ENCODE results near the gene TBC1D20.
A peak's percentile ranks its signal among the peaks of the same experiment; 100 is the strongest.

TBC1D20 gene

DNA sequence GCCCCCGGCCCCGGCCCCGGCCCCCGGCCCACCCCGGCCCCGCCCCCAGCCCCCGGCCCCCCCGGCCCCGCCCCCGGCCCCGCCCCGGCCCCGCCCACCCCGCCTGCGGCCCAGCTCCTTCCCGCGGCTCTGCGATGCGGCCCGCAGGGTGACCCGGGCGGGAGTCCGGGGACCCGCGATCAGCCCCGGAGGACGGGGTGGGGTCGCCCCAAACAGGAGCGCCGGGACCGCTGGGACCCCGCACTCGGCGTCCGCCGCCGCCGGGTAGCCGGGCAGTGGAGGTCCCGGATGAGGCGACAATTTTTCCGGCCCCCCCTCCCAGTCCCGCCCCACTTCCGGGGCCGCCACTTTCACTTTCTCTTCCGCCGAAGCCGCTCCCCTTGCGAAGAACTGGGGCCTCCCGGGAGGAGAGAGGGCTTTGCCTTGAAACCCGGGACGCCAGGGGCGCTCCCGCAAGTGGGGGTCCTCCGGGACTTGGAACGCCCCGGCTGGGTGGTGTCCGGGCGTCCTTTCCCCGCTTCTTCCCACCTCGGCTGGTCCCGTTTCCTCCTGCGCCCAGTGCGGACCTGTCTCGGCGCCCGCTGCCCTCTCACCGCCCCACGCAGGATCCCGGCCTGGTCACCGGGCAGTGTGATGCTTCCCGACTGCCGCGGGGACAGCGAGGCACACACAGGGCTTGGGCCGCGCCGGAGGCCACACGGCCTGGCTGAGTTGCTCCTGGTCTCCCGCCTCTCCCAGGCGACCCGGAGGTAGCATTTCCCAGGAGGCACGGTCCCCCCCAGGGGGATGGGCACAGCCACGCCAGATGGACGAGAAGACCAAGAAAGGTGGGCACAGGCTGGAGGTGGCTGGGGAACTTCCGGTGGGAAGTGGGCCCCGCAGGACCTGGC, 54.1 kb downstream of the TBC1D20 start, which contains the start of gene RBCK1:
Gene RBCK1, plus strand, starts transcription at position 347 of the 890 bp plus-strand sequence. Its CDS starts 459 bp downstream, at position 806.
- Histone ChIP-seq H3K9me3 (ENCODE audit: insufficient read depth, low read length) (no peaks in the 10 kb centered on the region), H3K4me1 (ENCODE audit: low read length) (peaks cover 17% of the 10 kb centered on the region), H3K79me2 (ENCODE audit: low read length) (peaks cover 40% of the 10 kb centered on the region), H3K27ac (ENCODE audit: low read length) (peak within 1 kb of the TSS; percentile 69), H3K4me2 (ENCODE audit: low read length) (peak within 1 kb of the TSS; percentile 98), H3K4me3 (ENCODE audit: low read length) (peak within 1 kb of the TSS; percentile 95), H3K9ac (ENCODE audit: low read length) (peak within 1 kb of the TSS; percentile 92), H3K36me3 (replicated peaks; ENCODE audit: low read depth, low read length) (peaks cover 31% of the 10 kb centered on the region), H3K27me3 (ENCODE audit: low read depth, low read length) (no peaks in the 10 kb centered on the region), H4K20me1 (ENCODE audit: insufficient read depth, low read length) (0 out of 2 replicates have a peak, but pooled peaks cover 3% of the 10 kb centered on the region), H2AFZ (ENCODE audit: low read depth, low read length) (peak within 1 kb of the TSS; percentile 22)
- TF ChIP-seq, protein P1, sequence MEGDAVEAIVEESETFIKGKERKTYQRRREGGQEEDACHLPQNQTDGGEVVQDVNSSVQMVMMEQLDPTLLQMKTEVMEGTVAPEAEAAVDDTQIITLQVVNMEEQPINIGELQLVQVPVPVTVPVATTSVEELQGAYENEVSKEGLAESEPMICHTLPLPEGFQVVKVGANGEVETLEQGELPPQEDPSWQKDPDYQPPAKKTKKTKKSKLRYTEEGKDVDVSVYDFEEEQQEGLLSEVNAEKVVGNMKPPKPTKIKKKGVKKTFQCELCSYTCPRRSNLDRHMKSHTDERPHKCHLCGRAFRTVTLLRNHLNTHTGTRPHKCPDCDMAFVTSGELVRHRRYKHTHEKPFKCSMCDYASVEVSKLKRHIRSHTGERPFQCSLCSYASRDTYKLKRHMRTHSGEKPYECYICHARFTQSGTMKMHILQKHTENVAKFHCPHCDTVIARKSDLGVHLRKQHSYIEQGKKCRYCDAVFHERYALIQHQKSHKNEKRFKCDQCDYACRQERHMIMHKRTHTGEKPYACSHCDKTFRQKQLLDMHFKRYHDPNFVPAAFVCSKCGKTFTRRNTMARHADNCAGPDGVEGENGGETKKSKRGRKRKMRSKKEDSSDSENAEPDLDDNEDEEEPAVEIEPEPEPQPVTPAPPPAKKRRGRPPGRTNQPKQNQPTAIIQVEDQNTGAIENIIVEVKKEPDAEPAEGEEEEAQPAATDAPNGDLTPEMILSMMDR (IDR thresholded peaks at IDR 0.05; ENCODE audit: low read depth, low read length): no peak
- no peak for TF ChIP-seq EZH2phosphoT487 (IDR thresholded peaks at IDR 0.05; ENCODE audit: low read depth)

DNA sequence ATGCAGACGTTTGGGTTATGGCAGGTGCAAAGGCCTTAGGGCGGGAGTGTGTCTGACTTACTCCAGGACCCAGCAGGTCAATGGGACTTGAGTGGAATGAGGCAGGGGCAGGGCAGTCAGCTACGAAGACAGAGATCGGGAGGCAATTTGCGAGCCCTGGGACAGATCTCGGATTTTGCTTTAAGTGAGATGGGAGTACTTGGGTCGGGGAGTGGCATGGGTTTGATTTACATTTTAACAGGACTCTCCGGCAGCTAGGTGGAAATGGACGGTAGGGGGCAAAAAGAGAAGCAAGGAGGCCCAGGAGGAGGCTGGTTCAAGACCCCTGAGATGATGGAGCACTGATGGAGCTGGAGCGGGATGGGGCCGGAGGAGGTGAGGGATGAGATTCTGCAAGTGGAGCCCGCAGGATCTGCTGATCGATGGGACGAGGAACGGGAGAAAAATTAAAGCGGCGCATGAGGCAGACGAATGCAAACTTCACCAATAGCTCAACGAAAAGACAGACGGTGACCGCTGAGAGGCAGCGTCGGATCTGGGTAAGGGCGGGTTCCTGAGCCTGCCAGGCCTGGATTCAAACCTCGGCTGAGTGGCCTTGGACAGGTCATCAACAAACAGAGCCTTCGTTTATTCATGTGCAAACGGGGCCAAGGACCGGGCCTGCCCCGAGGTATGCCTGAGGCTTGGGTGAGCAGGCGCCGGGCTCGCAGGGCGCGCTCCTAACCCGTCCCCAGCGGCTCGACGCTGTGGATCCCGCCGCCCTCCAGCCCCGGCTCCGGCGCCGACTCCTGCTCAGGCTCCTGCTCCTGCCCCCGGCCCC, 55.0 kb downstream of the TBC1D20 start:
- Histone ChIP-seq H3K9ac (ENCODE audit: low read length) (peak overlapping the region; percentile 61), H2AFZ (ENCODE audit: low read depth, low read length) (peak overlapping the region; percentile 22), H4K20me1 (ENCODE audit: insufficient read depth, low read length) (0 out of 2 replicates have a peak, but pooled peaks cover 3% of the 10 kb centered on the region), H3K4me1 (ENCODE audit: low read length) (peaks cover 17% of the 10 kb centered on the region), H3K27ac (ENCODE audit: low read length) (no peak overlapping the region), H3K79me2 (ENCODE audit: low read length) (peaks cover 37% of the 10 kb centered on the region), H3K36me3 (replicated peaks; ENCODE audit: low read depth, low read length) (peaks cover 23% of the 10 kb centered on the region), H3K4me2 (ENCODE audit: low read length) (peak overlapping the region; percentile 86), H3K27me3 (ENCODE audit: low read depth, low read length) (no peaks in the 10 kb centered on the region), H3K4me3 (ENCODE audit: low read length) (peak overlapping the region; percentile 89), H3K9me3 (ENCODE audit: insufficient read depth, low read length) (no peaks in the 10 kb centered on the region)
- TF ChIP-seq, protein P1 (IDR thresholded peaks at IDR 0.05; ENCODE audit: low read depth, low read length): peak; percentile 55
- no peak for TF ChIP-seq EZH2phosphoT487 (IDR thresholded peaks at IDR 0.05; ENCODE audit: low read depth)

DNA sequence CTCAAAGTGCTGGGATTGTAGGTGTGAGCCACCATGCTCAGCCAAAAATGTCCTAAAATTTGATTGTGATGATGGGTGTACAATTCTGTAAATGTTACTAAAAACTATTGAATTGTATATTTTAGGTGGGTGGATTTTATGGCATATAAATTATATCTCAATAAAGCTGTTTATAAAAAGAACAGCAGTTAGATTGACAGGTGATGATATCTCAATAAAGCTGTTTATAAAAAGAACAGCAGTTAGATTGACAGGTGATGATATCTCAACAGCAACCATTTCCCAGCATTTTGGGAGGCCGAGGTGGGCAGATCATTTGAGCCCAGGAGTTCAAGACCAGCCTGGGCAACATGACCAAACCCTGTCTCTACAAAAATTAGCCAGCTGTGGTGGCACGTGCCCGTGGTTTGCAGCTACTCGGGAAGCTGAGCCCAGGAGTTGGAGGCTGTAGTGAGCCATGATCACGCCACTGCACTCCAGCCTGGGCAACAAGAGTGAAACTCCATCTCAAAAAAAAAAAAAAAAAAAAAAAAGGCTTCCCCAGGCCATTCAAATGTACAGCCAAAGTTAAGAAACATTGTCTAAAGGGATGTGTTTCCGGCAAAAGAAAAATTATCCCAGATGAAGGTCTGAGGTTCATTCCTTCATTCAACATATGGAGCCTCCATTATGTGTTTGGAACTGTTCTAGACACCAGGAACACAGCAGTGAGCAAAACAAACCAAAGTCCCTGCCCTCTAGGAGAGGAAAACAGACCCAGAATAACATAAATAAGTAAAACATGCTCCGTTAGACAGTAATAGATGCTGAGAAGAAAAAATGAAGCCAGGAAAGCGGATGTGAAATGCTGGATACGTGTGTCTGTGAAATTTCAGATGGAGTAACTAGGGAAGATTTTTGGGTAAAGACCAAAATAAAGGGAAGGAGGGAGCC, 55.9 kb downstream of the TBC1D20 start:
- Histone ChIP-seq H2AFZ (ENCODE audit: low read depth, low read length) (peak overlapping the region; percentile 22), H3K9ac (ENCODE audit: low read length) (peak overlapping the region; percentile 61; the same call in 1 of the 2 replicates), H3K27me3 (ENCODE audit: low read depth, low read length) (no peaks in the 10 kb centered on the region), H3K4me1 (ENCODE audit: low read length) (peaks cover 17% of the 10 kb centered on the region), H3K36me3 (replicated peaks; ENCODE audit: low read depth, low read length) (peaks cover 16% of the 10 kb centered on the region), H3K79me2 (ENCODE audit: low read length) (peaks cover 31% of the 10 kb centered on the region), H3K9me3 (ENCODE audit: insufficient read depth, low read length) (no peaks in the 10 kb centered on the region), H4K20me1 (ENCODE audit: insufficient read depth, low read length) (0 out of 2 replicates have a peak, but pooled peaks cover 3% of the 10 kb centered on the region), H3K27ac (ENCODE audit: low read length) (no peak overlapping the region), H3K4me3 (ENCODE audit: low read length) (peak overlapping the region; percentile 89), H3K4me2 (ENCODE audit: low read length) (peak overlapping the region; percentile 86)
- TF ChIP-seq EZH2phosphoT487 (IDR thresholded peaks at IDR 0.05; ENCODE audit: low read depth): no peak
- TF ChIP-seq, protein P1 (IDR thresholded peaks at IDR 0.05; ENCODE audit: low read depth, low read length): no peak
